Hematopoietic multipotent progenitor cell treated with erythropoietin and hydrocortisone succinate and interleukin-3 and kit ligand, for 4 days (in vitro differentiated cells): ENCODE data around the gene TRPV3.
"Not testable (repeated sequence)": the region's sequence is repeated elsewhere in the genome, so short reads cannot be mapped to it uniquely, and the experiment has no call there.

Experiments
- DNase-seq: peaks from one replicate; pipeline ENCODE4 v3.0.0-alpha.2; 2015

TRPV3 gene

GRCh38 chr17:3573246-3574100, 15.9 kb upstream of the TRPV3 start:
- DNase-seq: no peak

DNA sequence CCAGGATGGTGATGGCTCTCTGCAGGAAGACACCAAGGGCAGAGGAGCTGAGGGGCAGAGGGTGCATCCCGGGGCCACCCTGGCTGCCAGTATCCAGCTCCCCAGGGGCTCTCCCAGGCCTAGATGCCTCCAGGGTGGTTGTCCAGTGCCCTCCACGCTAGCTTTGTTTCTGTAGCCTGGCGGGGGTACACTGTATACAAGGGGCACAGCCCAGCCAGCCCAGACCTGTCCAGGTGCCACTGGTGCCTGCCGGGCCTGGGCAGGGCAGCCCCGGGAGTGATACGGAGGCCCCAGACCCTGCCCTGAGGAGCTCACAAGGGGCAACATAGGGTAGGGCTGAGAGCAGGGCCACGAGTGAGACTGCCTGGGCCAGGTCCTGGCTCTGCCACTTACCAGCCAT, 14.6 kb upstream of the TRPV3 start:
- no peak for DNase-seq

DNA sequence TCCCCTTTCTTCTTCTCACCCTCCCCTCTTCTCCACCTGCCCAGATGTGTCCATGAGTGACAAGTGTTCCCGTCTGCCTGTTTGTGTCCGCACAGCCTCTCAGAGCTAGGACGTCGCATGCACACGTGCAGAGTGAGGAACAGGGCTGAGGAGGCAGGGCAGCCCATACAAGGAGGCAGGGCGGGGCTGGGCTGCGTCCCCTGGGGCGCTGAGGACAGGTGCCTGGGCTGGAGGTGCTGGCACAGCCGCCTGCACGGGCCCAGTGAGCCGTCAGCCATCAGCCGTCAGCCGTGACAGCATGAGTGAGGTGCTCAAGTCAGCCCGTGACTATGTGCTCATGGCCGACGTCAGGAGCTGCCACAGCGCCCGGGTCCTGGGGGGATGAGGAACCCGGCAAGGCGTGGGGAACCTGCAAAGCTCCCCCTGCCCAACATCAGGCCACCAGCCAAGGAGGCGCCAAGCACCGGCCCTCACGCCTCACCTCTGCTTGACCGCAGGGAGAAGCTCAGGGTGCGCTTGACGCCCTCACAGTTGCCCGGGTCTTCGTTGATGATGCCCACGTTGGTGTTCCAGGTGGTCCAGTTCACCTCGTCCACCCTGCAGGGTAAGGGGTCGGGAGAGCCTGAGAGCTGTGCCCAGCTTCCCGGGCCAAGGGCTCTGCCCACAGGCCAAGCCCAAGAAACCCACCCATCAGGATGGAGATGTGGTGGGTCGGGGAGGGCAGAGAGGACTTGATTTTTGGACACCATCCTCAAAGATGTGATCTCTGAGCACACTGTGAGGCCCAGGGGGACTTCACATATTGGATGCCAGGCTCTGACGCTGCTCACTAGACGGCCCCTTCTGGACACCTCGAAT, 13.7 kb upstream of the TRPV3 start:
- no peak for DNase-seq

DNA sequence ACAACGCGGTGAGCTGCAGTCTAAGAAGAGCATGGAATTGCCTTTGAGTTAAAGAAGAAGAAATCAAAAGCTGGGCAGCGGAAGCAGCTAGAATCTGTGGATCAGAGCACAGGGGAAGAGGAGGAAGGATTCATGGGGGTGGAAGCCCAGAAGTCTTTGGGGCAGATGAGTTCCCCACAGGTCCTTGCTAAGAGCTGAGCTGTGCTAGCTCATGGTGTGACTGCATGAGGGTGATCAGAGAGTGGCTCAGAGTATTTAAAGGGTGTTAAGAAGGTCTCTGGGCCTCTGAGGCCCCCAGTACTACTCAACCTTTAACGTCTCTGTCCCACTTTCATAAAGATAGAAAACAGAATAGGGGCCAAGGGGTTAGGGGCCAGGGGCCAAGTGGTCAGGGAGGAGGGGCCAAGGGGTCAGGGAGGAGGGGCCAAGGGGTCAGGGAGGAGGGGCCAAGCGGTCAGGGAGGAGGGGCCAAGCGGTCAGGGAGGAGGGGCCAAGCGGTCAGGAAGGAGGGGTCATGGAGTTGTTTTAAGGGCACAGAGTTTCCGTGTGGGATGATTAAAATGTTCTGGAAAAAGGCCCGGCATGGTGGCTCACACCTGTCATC, 12.0 kb upstream of the TRPV3 start:
- no peak for DNase-seq

GRCh38 chr17:3566551-3566950, 8.9 kb upstream of the TRPV3 start:
- no peak for DNase-seq

DNA sequence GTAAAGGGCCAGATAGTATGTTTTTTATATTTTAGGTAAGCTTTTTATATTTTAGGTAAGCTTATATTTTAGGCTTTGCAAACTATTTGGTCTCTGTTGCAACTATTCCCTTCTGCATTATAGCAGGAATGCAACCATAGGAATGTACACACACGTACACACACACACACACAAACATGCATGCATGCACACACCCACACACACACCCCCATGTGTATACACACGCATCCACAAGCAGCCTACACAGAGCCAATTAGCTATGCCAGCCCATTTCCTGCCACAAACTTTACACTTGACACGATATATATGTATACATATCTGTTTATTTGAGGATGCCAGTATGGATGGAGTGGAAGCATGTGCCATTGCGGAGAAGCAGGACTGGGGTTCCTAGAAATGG, 7.5 kb upstream of the TRPV3 start:
- DNase-seq: no peak

DNA sequence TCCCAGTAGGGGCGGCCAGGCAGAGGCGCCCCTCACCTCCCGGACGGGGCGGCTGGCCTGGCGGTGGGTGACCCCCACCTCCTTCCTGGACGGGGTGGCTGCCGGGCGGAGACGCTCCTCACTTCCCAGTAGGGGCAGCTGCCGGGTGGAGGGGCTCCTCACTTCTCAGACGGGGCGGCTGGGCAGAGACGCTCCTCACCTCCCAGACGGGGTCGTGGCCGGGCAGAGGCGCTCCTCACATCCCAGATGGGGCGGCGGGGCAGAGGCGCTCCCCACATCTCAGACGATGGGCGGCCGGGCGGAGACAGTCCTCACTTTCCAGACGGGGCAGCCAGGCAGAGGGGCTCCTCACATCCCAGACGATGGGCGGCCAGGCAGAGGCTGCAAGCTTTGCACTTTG, 6.6 kb upstream of the TRPV3 start:
- DNase-seq: not testable (repeated sequence)

GRCh38 chr17:3559270-3559645, 1.6 kb upstream of the TRPV3 start:
- DNase-seq: no peak

DNA sequence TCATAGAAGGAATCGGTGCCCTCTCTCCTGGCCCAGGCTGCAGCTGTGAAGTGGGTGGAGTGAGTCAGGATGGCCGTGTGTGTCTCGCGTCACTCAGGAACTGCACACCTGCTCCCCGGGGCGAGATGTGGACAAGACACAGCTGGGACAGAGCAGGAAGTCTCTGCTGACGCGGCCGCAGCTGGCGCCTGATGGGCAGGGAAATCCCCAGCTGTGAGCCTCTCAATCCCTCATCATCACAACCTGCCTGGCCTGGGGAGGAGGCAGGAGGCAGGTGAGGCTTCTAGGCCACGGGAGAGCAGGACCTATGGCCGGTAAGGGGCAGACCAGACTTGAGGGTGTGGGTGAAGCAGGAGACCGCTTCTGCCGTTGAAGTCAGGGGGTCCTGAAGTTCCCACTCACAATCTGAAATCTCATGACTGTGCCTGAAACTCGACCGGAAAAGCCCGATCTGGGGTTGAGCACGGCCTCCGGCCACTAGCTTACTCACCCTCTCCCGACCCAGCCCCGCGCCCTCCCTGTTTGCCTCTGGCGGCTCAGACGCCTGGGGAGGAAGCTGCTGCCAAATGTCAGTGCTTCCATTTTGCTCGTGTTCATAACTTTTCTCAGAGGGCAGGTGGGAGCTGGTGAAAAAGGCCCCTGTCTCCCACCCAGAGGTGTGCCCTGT, 1.1 kb upstream of the TRPV3 start:
- no peak for DNase-seq

DNA sequence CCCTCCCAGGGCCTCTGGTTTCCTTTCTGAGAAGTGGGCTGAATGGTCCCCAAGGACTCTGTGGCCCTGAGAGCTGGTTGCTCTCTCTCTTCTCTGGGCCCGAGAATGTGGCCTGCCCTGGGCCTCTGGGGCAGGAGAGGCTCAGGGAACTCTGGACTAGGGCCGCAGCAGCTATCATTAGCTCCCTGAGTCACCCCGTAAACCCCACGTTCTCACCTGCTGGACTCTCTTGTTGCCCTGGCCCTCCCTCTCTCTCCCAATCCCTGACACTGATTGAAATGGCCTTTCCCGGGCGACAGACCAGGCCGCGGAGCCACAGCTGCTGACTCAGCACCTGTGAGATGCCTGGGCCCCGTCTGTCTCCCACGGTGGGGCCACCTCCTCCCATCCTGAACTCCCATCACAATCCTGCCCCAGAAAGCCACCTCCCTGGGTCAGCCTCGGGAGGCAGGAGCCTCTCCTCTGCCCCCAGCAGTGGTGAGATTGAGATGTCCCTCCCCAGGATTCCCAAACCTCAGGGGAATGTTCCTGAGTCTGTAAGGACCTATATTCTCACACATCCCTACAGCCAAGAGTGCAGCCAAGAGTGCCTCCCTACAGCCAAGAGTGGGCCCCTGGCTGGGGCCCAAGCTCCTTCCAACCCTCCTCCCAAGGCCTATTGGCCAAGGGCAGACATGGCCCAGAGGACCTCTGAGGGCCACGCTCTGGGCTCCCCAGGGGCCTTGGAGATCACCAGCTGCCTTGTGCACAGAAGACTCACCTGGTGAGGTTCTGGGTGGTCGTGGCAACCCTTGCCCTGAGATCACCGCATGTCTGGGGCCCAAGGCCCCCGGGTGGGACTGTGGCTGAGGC, 470 bp downstream of the TRPV3 start:
- DNase-seq: no peak

- no peak for DNase-seq
Measured at GRCh38 chr17:3556239-3556915, 1.2 kb downstream of the TRPV3 start.

DNA sequence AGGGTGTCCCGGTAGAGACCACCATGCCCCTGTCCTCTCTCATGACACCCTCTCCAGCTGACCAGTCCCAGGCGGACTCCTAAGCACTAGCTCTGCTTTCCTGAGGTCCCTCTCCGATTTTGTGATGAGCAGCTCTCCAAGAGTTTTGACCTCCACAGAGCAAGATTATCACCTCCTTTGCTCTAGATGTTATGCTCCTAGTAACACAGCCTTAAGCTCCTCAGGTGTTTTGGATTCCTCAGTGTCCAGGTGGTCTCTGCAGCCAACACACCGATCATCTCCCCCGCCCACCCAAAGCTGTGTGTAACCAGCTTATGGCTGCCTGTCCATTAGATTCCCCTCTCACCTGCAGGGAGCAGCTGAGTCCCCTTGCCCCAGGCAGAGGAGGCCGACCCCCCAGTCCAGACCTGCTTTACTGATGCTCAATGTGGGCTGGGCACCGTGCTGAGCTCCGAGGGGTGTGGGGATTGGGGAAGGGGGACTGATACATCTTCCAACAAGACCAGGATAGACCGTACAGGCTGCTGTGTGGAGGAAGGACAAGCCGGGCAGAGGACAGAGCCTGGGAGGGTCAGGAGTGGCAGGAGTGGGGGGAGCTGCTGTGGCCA, 2.3 kb downstream of the TRPV3 start:
- no peak for DNase-seq

DNA sequence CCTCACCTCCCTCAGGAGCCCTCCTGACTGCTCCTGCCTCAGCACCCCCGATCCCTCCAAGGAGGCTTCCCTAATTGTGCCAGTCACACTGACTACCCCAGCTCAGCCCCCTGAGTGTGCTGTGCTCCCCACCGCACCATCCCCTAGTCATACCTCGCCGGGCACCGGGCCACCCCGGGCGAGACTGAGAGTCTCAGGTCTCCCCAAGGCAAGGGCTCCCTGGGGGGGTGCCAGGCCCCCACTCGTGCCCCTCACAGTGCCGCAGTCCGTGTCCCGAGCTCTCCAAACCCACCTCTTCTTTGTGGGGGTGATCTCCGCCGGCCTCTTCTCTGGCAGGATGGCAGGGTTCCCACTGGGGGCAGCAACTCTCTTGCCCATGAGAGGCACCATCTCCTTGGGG, 3.2 kb downstream of the TRPV3 start:
- no peak for DNase-seq

- no peak for DNase-seq
Measured at GRCh38 chr17:3553419-3554401, 3.9 kb downstream of the TRPV3 start.

- DNase-seq: no peak
Measured at GRCh38 chr17:3552916-3553315, 4.7 kb downstream of the TRPV3 start.

GRCh38 chr17:3551189-3551588, 6.4 kb downstream of the TRPV3 start:
- peak; percentile 29 for DNase-seq

DNA sequence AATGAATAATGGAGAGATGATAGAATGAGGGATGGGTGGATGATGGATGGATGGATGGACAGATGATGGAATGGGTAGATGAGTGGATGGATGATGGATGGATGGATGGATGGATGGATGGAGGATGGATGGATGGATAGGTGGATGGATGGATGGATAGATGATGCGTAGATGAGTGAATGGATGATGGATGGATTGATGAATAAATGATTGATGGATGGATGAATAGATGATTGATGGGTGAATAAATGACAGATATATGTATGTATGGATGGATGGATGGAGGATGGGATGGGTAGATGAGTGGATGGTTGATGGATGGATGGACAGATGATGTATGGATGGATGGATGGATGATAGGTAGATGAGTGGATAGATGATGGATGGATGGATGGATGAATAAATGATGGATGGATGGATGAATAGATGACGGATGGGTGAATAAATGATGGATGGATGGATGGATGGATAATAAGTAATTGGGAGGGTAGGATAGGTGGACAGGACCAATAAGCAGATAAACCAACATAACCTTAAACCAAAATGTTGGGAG, 7.9 kb downstream of the TRPV3 start:
- DNase-seq: no peak

GRCh38 chr17:3547628-3548027, 10.0 kb downstream of the TRPV3 start:
- DNase-seq: no peak

GRCh38 chr17:3546997-3547396, 10.6 kb downstream of the TRPV3 start:
- no peak for DNase-seq

DNA sequence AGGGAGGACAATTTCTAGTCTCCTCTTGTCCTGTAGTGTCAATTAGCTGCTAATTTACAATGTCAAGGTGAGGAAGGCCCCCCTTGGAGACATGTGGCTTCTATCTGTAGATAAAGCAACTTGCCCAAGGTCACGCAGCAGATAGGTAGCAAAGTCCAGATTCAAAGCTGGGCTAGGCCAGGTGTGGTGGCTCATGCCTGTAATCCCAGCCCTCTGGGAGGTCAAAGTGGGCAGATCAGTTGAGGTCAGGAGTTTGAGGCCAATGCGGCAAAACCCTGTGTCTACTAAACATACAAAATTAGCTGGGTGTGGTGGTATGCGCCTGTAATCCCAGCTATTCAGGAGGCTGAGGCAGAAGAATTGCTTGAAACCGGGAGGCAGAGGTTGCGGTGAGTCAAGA, 11.1 kb downstream of the TRPV3 start:
- DNase-seq: no peak
